GM19099 (cell line): ENCODE data around the gene MACROD2.

Experiments used
- POLR2A ChIP-seq: IDR thresholded peaks from 3 replicates; pipeline ENCODE4 v1.6.1; 2011; ENCODE audit warnings: low read depth; ENCODE audit not compliant: insufficient read length; ENCODE audit errors: extremely low read depth

The MACROD2 gene

GRCh38 chr20:14432085-14432484 is 436.8 kb downstream of the MACROD2 start:
- TF ChIP-seq POLR2A: no peak

- no peak for TF ChIP-seq POLR2A
Observed at GRCh38 chr20:14432597-14432996, 437.3 kb downstream of the MACROD2 start.

GRCh38 chr20:14434384-14435136 is 439.2 kb downstream of the MACROD2 start:
- no peak for TF ChIP-seq POLR2A

- no peak for TF ChIP-seq POLR2A
Observed at GRCh38 chr20:14441201-14441600, 445.9 kb downstream of the MACROD2 start.

- TF ChIP-seq POLR2A: no peak
Observed at GRCh38 chr20:14444106-14444505, 448.8 kb downstream of the MACROD2 start.

GRCh38 chr20:14445310-14445709 is 450.0 kb downstream of the MACROD2 start:
- no peak for TF ChIP-seq POLR2A

GRCh38 chr20:14445902-14446301 is 450.6 kb downstream of the MACROD2 start:
- no peak for TF ChIP-seq POLR2A

- no peak for TF ChIP-seq POLR2A
Observed at GRCh38 chr20:14446446-14446845, 451.1 kb downstream of the MACROD2 start.

GRCh38 chr20:14449323-14449722 is 454.0 kb downstream of the MACROD2 start:
- no peak for TF ChIP-seq POLR2A

GRCh38 chr20:14450256-14450655 is 454.9 kb downstream of the MACROD2 start:
- TF ChIP-seq POLR2A: no peak

DNA sequence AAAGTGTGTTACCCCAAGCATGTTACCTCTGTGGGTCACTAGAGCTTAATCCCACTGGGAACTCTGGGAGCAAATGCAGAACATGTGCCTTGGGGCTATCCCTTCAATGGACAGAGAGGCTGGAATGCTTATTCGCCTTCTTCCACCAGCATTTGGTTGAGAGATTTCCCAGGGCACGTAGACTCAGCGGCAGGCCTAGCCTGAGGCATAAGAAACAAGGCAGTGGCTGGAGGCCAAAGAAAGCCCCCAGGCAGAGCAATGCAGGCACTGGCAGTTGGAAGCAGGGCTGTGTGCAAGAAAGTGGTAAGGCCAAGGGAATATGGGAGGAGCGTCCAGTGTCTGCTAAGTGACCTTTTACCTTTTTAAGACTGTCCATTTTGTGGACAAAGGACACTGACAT is 456.1 kb downstream of the MACROD2 start:
- TF ChIP-seq POLR2A: no peak

GRCh38 chr20:14453259-14453658 is 457.9 kb downstream of the MACROD2 start:
- TF ChIP-seq POLR2A: no peak

DNA sequence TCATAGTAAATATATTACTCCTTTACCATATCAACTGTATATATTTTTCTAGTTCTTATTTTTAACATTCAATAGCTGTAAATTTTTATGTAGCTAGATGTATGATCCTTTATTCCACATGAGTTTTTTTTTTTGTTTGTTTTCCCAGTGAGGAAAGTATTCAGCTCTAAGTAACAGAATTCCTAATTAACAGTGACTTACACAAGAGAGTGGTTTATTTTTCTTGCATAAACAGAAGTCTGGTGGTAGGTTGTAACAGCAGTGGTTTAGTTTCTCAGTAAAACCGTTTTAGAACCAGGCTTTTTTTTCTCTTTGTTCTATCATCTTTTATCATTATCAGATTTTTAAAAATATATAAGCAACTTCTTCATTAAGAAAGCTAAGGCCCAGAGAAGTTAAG is 459.0 kb downstream of the MACROD2 start:
- no peak for TF ChIP-seq POLR2A

DNA sequence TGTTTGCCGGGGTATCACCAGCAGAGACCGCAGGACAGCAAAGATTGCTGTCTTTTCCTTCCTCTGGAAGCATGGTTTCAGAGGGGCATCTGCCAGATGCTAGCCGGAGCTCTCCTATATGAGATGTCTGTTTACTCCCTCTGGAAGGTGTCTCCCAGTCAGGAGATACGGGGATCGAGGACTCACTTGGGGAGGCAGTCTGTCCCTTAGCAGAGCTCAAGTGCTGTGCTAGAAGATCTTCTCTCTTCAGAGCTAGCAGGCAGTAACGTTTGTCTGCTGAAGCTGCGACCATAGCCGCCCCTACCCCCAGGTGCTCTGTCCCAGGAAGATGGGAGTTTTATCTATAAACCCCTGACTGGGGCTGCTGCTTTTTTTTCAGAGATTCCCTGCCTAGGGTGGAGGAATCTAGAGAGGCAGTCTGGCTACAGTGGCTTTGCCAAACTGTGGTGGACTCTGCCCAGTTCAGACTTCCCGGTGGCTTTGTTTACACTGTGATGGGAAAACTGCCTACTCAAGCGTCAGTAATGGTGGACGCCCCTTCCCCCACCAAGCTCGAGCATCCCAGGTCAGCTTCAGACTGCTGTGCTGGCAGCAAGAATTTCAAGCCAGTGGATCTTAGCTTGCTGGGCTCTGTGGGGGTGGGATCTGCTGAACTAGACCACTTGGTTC is 475.0 kb downstream of the MACROD2 start:
- TF ChIP-seq POLR2A: no peak

DNA sequence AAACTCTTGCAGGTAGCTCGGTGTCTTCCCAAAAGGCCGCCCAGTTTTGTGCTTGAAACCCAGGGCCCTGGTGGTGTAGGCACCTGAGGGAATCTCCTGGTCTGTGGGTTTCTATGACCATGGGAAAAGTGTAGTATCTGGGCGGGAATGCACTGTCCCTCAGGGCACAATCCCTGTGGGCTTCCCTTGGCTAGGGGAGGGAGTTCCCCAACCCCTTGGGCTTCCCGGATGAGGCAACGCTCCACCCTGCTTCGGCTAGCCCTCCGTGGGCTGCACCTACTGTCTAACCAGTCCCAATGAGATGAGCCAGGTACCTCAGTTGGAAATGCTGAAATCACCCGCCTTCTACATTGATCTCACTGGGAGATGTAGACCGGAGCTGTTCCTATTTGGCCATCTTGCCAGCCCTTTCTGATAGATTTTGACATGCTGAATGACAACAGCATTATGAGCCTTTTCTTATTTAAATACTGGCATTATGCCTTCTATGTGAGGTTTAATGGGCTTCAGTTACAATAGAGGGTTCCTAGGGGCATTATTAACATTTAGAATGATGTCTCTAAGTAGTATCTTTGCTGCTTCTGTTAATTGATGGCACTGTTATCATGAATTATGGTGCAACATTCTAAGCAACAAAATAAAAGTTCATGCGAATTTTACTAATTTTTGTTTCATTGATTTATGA is 475.8 kb downstream of the MACROD2 start:
- no peak for TF ChIP-seq POLR2A

DNA sequence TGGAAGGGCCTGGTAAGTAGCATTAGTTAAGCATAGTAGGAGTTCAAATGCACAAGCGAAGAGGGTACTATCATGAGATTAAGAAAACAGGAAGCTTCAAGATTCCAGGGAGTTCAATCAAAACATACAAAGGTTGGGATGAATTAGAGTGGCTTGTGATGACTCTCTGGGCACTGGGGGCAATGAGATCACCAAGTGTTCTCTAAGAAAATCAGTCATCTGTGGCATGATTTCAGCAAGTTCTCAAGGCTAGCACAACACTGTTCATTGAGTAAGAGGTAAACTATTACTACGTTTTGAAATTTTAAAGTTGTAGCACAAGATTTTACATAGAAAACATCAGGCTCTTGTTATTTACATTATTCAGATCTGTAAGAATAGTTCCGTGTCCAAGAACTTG is 481.8 kb downstream of the MACROD2 start:
- TF ChIP-seq POLR2A: no peak
